Heart left ventricle (tissue), 13 donors: ENCODE data around the gene FAM168A.

ENCODE experiments used
- CTCF ChIP-seq, 12 donors: fragments of 200-600 bp; sonication (generic) in 4 of 12; IDR thresholded peaks; one replicate each; pipeline versions ENCODE4 v1.5.0 to v1.8.0; 2018 to 2022; ENCODE audit warnings: antibody characterized with exemption in 12 of 12, mild to moderate bottlenecking in 5 of 12
- POLR2A ChIP-seq, 2 donors: fragments of 450-650 bp; IDR thresholded peaks; one replicate each; pipeline ENCODE4 v1.6.1; 2017; ENCODE audit warnings: antibody characterized with exemption in 2 of 2, mild to moderate bottlenecking in 2 of 2, moderate library complexity in 2 of 2
- donor health status: ischemic (EF 13 %, LVEDD 7.1; RV severe dilation, severe dysfunction).
- donor health status: DM: no; HTN: yes; CAD: no.
- donor health status: DM: no; HTN: no; CAD: no.
- donor health status: ischemic (EF 25% LVEDD 6.9; RV normal size, moderate dysfunction).
- donor health status: ischemic (EF 25% LVEDD 5.7; RV mildly dilated, moderate dysfunction).
- donor health status: ischemic (EF 35%, LVEDD 5.7; RV mildly dilated, moderate dysfunction).
- donor health status: nonischemic (EF 11% LVEDD 7.7; RV severe dilation, severe dysfunction).
- donor health status: DM: yes; HTN: yes; CAD: no.
- donor health status: PGD.
- donor health status: ischemic (EF 29% LVEDD 5.4; RV normal size, mild dysfunction).
- donor health status: nonischemic (EF 23%, LVEDD 6.1; RV moderate dilation, normal function).

GRCh38 chr11:73531386-73531785, 66.5 kb downstream of the FAM168A start:
- no peak for TF ChIP-seq CTCF (IDR thresholded peaks at IDR 0.05)
- no peak for TF ChIP-seq POLR2A (IDR thresholded peaks at IDR 0.05)
